A549 (cell line): ENCODE measurements around the gene CYP21A2.

Experiments used
- BHLHE40 ChIP-seq: IDR thresholded peaks from 2 replicates; pipeline ENCODE4 v1.6.1; 2012; ENCODE audit warnings: low read depth, low read length, inconsistent platforms
- CEBPB ChIP-seq, 2 experiments: fragments of >200 bp in 1 of 2; sonication (Bioruptor Twin) in 1 of 2; formaldehyde crosslinking in 1 of 2; IDR thresholded peaks; 2 replicates each; pipeline ENCODE4 v1.6.1; 2012 to 2016
- CTCF ChIP-seq: fragments of >200 bp; sonication (Bioruptor Twin); formaldehyde crosslinking; IDR thresholded peaks from 3 replicates; pipeline ENCODE4 v1.5.1; 2016
- ELK1 ChIP-seq: fragments of 150-350 bp; IDR thresholded peaks from 2 replicates; pipeline ENCODE4 v1.6.1; 2014; ENCODE audit warnings: low read depth, mild to moderate bottlenecking, low read length
- MAFK ChIP-seq: fragments of 450-650 bp; IDR thresholded peaks from 2 replicates; pipeline ENCODE4 v1.6.1; 2014; ENCODE audit not compliant: partially characterized antibody
- MAX ChIP-seq: IDR thresholded peaks from 2 replicates; pipeline ENCODE4 v1.6.1; 2012
- POLR2A ChIP-seq: IDR thresholded peaks from 2 replicates; pipeline ENCODE4 v1.6.1; 2012; ENCODE audit warnings: mild to moderate bottlenecking, low read length
- RARB ChIP-seq: fragments of 250-450 bp; sonication (Bioruptor Pico); IDR thresholded peaks from 2 replicates; pipeline ENCODE4 v1.8.0; 2021; ENCODE audit warnings: mild to moderate bottlenecking, moderate library complexity
- REST ChIP-seq: fragments of 200-600 bp; sonication (generic); IDR thresholded peaks from 2 replicates; pipeline ENCODE4 v1.6.1; 2016; ENCODE audit warnings: antibody characterized with exemption, mild to moderate bottlenecking, moderate library complexity
- SMC3 ChIP-seq: fragments of >200 bp; sonication (Bioruptor Twin); formaldehyde crosslinking; IDR thresholded peaks from 3 replicates; pipeline ENCODE4 v1.6.1; 2018; ENCODE audit warnings: inconsistent platforms
- USF2 ChIP-seq: fragments of 450-650 bp; IDR thresholded peaks from 2 replicates; pipeline ENCODE4 v1.6.1; 2014; ENCODE audit warnings: antibody characterized with exemption
- ZNF302 ChIP-seq: fragments of 250-450 bp; sonication (Bioruptor Pico); IDR thresholded peaks from 2 replicates; pipeline ENCODE4 v1.9.0; 2021; ENCODE audit warnings: inconsistent platforms, mild to moderate bottlenecking, moderate library complexity

GRCh38 chr6:32056254-32056653 is 18.0 kb downstream of the CYP21A2 start:
- no peak for TF ChIP-seq CTCF
- TF ChIP-seq CEBPB (IDR thresholded peaks at IDR 0.05) = no peak
- no peak for TF ChIP-seq MAX
- TF ChIP-seq POLR2A = no peak
- no peak for TF ChIP-seq SMC3
- TF ChIP-seq MAFK = no peak
- no peak for TF ChIP-seq ELK1
- no peak for TF ChIP-seq REST
- no peak for TF ChIP-seq ZNF302 (CRISPR knock-in tag)
- no peak for TF ChIP-seq RARB (CRISPR knock-in tag)
- TF ChIP-seq USF2 = no peak
- no peak for TF ChIP-seq BHLHE40
